DND-41 (cell line): ENCODE data around the gene JARID2.

Experiments
- CTCF ChIP-seq: IDR thresholded peaks from 2 replicates; pipeline ENCODE4 v1.5.1; 2012; ENCODE audit warnings: borderline replicate concordance, low read length, moderate library complexity, mild to moderate bottlenecking; ENCODE audit not compliant: poor library complexity, severe bottlenecking; ENCODE audit errors: extremely low read depth
- EZH2 ChIP-seq: IDR thresholded peaks from 3 replicates; pipeline ENCODE4 v1.6.1; 2012; ENCODE audit warnings: borderline replicate concordance, low read depth, mild to moderate bottlenecking, moderate library complexity, low read length, inconsistent platforms; ENCODE audit not compliant: severe bottlenecking

DNA sequence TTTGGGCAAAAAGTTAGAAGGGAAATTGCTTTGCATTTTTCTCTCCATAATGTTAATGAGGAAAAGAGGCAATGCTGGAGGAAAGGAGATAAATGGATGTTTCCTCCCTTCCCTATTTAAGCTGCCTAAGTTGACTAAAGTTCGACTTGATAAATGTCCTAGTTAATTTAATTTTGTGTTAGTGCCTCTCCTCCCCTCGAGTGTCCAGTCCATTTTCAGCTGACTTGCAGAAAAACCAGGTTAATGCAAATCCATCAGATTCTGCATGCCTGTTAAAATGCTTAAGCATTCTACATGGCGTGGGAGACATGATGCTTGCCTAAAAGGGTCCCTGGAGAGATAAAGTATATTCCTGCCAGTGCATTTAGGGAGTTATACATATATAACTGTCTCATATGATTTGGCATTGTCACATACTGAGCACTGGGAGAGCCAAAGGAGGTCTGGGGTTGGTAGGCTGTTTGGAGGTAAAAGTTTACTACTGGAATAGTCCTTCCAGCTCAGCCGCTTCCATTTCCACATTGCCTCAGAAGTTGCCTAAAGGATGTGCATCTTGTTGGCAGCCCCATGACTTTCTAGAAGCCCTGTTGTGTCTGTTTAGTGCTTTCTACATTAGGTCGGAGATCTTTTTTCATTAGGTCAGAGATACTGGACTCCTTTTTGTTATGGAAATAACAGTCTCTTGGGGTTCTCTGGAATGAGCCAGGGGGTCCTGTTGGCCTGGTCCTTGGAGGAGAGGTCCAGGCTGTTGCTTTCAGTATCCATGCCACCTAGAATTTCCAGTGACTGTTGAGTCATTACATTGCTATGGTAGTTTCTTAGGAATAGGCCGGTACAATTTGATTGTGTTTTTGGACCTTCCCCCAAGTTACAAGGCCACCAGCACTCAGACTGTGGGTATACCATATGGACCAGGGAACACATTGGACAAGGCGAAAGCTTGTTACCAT is 30.4 kb downstream of the JARID2 start:
- no peak for TF ChIP-seq CTCF
- no peak for TF ChIP-seq EZH2
